Colonic mucosa (tissue), 4 donors: ENCODE data around the gene RNF144A. TPM values are rescaled to one million over a fixed set of nuclear protein-coding genes. Genes with fewer than 3 reads are reported as not detected.

Source experiments
- DNase-seq: peaks from one replicate; pipeline ENCODE4 v3.0.0-alpha.2; 2020
- H3K27ac ChIP-seq: fragments of 200-600 bp; one replicate; pipeline ENCODE4 v1.8.0; 2021
- H3K27me3 ChIP-seq: fragments of 200-600 bp; one replicate; pipeline ENCODE4 v1.8.0; 2021
- H3K36me3 ChIP-seq: fragments of 200-600 bp; one replicate; pipeline ENCODE4 v1.8.0; 2021
- H3K4me1 ChIP-seq: fragments of 200-600 bp; one replicate; pipeline ENCODE4 v1.8.0; 2021; ENCODE audit warnings: mild to moderate bottlenecking
- H3K4me3 ChIP-seq: fragments of 200-600 bp; one replicate; pipeline ENCODE4 v1.8.0; 2021
- H3K9ac ChIP-seq, 2 donors: one replicate each; pipeline ENCODE4 v1.7.0; 2013; ENCODE audit warnings: control low read depth in 2 of 2, low read depth in 2 of 2, low read length in 2 of 2
- H3K9me3 ChIP-seq: fragments of 200-600 bp; one replicate; pipeline ENCODE4 v1.8.0; 2021
- intact Hi-C: fragments of 100-400 bp; cut with DNase I; formaldehyde crosslinking; loops from one replicate; pipeline ENCODE4 v1.14.1; 2022
- total RNA-seq, 2 donors: library from RNA; stranded (reverse); fragmentation: NEBNext Ultra II Directional in 1 of 2; extraction: Animal tissue kit (Norgen Biotek cat#: 25700) in 1 of 2; gene quantifications; one replicate each; pipeline ENCODE4 v1.2.1, GENCODE V29; 2021
- TF ChIP-seq, protein P1 (sequence below): fragments of 200-600 bp; IDR thresholded peaks from one replicate; pipeline ENCODE4 v1.8.0; 2022; ENCODE audit warnings: antibody characterized with exemption, mild to moderate bottlenecking
- donor health status: healthy.
- donor health status: DM: no; HTN: no; CAD: no.
- donor health status: DM: no; HTN: no; CAD: no.

RNF144A gene
- total RNA-seq, 2 donors from 2014 or later = 13.9 to 22.6 TPM

DNA sequence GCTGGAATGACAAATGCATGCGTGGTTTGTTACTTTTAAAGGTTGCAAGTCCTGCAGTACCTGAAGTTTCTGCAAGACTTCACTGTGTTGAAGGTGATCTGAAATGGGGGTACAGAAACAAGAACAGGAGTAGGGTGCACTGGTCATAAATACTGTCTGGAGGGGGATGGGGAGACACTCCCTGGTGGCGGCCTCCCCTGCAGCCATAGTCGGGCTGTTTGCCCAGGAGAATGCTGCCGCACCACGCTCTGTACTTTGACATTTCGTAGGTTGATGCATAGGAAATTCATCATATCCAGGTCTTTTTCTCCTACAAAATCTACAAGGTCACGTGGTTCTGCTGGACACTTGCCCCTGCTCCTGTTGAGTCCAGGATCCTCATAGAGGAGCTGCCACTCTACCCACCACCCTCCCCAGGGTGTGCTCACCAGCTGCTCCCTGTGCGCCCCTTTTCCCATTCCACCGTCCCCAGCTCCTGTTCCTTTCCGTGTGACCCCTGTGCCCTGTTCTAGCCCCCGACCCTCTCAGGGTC is 103.8 kb downstream of the RNF144A start:
- H3K27me3 ChIP-seq = no peaks in the 10 kb centered on the region
- TF ChIP-seq, protein P1, sequence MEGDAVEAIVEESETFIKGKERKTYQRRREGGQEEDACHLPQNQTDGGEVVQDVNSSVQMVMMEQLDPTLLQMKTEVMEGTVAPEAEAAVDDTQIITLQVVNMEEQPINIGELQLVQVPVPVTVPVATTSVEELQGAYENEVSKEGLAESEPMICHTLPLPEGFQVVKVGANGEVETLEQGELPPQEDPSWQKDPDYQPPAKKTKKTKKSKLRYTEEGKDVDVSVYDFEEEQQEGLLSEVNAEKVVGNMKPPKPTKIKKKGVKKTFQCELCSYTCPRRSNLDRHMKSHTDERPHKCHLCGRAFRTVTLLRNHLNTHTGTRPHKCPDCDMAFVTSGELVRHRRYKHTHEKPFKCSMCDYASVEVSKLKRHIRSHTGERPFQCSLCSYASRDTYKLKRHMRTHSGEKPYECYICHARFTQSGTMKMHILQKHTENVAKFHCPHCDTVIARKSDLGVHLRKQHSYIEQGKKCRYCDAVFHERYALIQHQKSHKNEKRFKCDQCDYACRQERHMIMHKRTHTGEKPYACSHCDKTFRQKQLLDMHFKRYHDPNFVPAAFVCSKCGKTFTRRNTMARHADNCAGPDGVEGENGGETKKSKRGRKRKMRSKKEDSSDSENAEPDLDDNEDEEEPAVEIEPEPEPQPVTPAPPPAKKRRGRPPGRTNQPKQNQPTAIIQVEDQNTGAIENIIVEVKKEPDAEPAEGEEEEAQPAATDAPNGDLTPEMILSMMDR = no peak
- intact Hi-C loops = loop anchor here (5.0 kb wide), 1 partner anchor 99 kb away; no protein-coding TSS in a partner anchor
- no peak for DNase-seq
- H3K4me3 ChIP-seq = no peak overlapping the region
- no peaks in the 10 kb centered on the region for H3K4me1 ChIP-seq
- no peak overlapping the region for H3K9ac ChIP-seq
- no peaks in the 10 kb centered on the region for H3K36me3 ChIP-seq
- H3K9me3 ChIP-seq = no peaks in the 10 kb centered on the region
- H3K27ac ChIP-seq = no peak overlapping the region

DNA sequence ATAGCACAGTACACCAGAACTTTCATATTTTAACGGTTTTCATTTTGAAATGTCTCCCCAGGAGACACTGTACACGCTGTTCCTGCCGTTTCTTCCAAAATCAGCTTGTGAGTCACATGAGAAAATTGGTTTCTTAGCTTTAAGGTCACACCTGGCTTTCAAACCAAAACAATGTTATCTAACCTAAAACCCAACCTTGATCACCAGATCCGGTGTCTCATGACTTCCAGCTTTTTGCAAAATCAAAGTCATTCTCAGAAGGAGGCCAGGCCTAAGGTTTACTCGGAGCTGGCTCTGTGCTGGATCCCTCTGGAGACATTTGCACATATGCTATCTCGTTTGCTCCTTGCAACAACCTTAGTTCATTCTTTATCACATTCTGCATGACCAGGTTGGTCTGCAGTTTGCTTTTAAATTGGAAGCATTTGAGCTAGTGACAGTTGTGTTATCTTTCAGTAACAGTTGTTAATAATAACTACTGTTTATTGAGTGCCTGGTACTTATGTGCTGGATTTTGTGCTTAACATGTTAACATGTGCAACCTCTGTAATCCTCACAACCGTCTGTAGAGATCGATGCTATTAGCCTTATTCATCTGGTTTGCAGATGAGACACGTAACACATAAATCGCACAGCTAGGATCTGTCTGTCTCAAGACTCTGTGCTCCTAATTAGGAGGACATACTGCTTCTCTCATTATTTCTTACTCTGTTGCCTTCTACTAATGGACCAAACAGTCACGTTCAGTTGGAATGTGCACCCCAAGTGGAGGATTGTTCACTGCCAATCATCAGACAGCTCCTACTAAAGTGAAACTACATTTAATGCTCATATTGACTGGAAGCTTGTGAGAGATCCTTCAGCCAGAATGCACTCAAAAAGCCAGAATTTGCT is 105.5 kb downstream of the RNF144A start:
- no peak overlapping the region for H3K9ac ChIP-seq
- TF ChIP-seq, protein P1 = no peak
- no peak for DNase-seq
- no peaks in the 10 kb centered on the region for H3K4me1 ChIP-seq
- no peak overlapping the region for H3K27ac ChIP-seq
- no peaks in the 10 kb centered on the region for H3K36me3 ChIP-seq
- no peak overlapping the region for H3K4me3 ChIP-seq
- no peaks in the 10 kb centered on the region for H3K27me3 ChIP-seq
- intact Hi-C loops = loop anchor here (5.0 kb wide), 1 partner anchor 100 kb away; no protein-coding TSS in a partner anchor
- H3K9me3 ChIP-seq = no peaks in the 10 kb centered on the region

DNA sequence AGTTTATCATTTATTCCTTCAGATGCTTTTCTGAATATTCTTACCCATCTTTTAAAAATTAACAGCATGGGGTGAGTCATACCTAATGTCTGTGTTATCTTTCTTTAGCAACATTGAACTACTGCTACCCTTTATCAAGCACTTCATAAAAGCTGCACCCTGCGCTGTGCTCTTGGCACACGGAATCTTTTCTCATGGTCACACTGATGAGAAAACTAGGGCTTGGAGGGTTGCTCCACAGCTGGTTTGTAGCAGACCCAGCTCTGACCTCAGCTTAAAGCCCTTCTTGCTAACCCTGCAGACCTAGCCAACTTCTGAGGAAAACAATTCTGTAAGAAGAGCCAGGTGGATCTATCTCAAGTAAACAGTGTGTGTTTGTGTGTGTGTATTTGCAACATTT is 106.3 kb downstream of the RNF144A start:
- no peak for DNase-seq
- intact Hi-C loops = loop anchor here (5.0 kb wide), 1 partner anchor 101 kb away; no protein-coding TSS in a partner anchor
- H3K4me3 ChIP-seq = no peak overlapping the region
- no peaks in the 10 kb centered on the region for H3K27me3 ChIP-seq
- no peaks in the 10 kb centered on the region for H3K36me3 ChIP-seq
- H3K27ac ChIP-seq = no peak overlapping the region
- TF ChIP-seq, protein P1 = no peak
- no peaks in the 10 kb centered on the region for H3K9me3 ChIP-seq
- no peaks in the 10 kb centered on the region for H3K4me1 ChIP-seq
- no peak overlapping the region for H3K9ac ChIP-seq

DNA sequence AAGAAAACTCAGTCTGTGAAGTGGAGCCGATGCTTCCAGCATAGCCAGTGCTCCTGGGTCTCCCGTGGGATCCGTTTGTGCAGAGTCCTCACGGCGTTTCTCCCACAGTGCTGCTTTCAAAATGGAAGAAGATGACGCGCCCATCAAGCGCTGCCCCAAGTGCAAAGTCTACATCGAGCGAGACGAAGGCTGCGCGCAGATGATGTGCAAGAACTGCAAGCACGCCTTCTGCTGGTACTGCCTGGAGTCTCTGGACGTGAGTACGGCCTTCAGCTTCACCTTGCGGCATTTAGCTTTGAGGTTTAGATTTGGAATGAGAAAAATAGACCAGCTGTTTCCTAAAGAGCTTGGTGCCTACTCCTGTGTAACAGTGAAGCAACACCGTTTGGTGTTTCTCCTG is 107.0 kb downstream of the RNF144A start:
- intact Hi-C loops = loop anchor here (5.0 kb wide), 1 partner anchor 102 kb away; no protein-coding TSS in a partner anchor

DNA sequence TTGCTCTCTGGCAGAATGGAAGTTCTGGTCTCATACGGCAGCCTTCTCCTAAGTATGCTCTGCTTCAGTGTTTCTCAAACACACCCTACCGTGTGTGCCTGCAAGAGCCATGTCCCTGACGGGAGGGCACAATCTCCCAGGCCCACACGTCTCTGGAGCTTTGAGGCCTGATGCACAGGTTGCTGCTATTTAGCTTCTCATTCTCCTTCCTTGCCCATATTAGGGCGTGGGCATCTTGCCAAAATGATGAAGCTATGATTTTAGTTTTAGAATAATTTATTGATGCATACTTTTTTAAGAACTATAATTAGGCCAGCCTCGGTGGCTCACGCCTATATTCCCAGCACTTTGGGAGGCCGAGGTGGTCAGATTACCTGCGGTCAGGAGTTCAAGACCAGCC is 107.9 kb downstream of the RNF144A start:
- Histone ChIP-seq H3K4me1 (no peaks in the 10 kb centered on the region), H3K4me3 (no peak overlapping the region), H3K36me3 (no peaks in the 10 kb centered on the region), H3K9ac (no peak overlapping the region), H3K9me3 (no peaks in the 10 kb centered on the region), H3K27ac (no peak overlapping the region), H3K27me3 (no peaks in the 10 kb centered on the region)
- TF ChIP-seq, protein P1 = no peak
- intact Hi-C loops = loop anchor here (5.0 kb wide), 1 partner anchor 113 kb away; no protein-coding TSS in a partner anchor
- no peak for DNase-seq

More for the DNA sequence above, 107.0 kb downstream of the RNF144A start:
- Histone ChIP-seq H3K36me3 (no peaks in the 10 kb centered on the region), H3K27me3 (no peaks in the 10 kb centered on the region), H3K9ac (no peak overlapping the region), H3K9me3 (no peaks in the 10 kb centered on the region), H3K27ac (no peak overlapping the region), H3K4me1 (no peaks in the 10 kb centered on the region), H3K4me3 (no peak overlapping the region)
- DNase-seq = no peak
- TF ChIP-seq, protein P1 = no peak
